SHP77 treated with DMSO at 0.1 percent for 48 hours (cell line): ENCODE measurements around the gene KANK2.

ENCODE experiments used
- DNase-seq: peaks from one replicate; lab custom pipeline; 2025; lab: John Stamatoyannopoulos, UW

KANK2 gene

DNA sequence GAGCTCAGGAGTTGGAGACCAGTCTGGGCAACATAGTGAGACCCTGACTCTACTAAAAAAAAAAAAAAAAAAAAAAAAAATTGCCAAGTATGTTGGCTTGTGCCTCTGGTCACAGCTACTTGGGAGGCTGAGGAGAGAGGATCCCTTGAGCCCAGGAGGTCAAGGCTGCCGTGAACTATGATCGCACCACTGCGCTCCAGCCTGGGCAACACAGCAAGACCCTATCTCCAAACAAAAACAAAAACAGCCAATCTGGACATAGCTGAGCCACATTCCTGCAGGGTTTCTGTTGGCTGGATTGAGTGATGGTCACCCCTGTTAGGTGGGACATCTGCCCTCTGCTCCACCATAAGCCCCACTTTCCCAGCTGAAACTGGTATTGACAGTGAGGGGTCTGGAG, 28.5 kb upstream of the KANK2 start:
- no peak for DNase-seq

DNA sequence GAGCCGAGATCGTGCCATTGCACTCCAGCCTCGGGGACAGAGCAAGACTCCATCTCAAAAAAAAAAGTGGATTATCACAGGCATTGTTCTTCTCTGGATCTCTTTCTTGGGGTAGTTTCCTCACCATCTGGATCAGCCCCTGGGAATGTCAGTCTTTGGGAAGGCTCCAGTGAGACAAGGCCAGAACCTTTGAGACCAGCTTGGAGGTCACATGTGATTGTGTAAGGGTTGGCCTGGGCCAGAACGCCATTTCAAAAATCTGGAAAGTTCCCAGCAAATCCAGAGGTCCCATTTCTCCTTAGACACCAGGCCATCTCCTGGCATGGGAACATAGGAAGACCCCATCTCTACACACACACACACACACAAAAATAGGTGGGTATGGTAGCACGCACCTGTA, 27.8 kb upstream of the KANK2 start:
- DNase-seq: no peak

DNA sequence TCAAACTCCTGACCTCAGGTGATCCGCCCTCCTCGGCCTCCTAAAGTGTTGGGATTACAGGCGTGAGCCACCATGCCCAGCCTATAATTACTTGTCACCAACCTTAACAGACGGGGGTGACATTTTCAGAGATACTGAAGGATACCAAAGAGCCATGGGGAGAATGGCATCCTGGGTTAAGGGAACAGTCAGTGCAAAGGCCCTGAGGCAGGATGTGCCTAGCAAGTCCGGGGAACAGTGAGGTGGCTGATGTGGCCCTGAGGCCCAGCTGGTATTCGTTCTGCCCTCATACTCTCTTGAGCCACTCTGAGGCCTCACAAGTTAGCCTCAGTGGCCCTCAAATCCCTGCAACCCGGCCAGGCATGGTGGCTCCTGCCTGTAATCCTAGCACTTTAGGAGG, 27.1 kb upstream of the KANK2 start:
- DNase-seq: no peak

DNA sequence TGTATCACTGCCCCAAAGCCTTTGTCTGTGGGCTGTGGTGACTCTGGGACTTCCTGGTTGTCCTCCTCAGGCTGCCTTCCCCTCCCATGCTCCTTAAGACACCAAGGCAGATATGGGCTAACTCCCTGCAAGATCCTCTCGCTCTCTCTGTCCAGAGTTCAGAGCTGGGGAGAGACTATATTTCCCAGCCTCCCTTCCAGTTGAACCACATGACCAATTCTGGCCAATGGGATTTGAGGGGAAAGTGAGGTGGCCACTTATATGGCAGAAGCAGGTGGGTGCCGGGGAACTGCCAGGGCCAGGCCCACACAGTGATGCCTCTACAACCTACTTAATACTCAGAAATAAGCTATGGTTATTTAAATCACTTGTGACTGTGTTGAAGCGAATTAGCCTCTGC, 25.9 kb upstream of the KANK2 start:
- no peak for DNase-seq

DNA sequence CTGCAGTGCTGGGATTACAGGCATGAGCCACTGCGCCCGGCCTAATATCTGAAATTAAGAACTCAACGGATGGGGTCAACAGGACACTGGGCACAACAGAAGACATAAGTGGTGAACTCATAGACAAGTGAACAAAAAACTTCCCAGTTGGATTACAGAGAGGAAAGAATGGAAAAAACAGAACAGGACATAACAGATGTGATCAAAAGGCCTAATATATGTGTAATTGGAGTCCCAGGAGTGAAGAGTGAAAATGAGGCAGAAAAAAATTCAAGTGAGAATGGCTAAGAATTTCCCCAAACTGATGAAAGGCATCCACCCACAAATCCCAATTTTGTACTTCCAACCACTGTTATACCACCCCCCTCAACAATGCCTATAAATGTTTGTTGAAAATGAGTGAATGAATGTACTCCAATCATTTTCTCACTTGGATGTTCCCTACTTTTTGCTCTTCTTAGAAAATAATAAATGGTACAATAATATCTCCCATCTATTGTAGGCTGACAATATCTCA, 23.8 kb upstream of the KANK2 start:
- DNase-seq: no peak

DNA sequence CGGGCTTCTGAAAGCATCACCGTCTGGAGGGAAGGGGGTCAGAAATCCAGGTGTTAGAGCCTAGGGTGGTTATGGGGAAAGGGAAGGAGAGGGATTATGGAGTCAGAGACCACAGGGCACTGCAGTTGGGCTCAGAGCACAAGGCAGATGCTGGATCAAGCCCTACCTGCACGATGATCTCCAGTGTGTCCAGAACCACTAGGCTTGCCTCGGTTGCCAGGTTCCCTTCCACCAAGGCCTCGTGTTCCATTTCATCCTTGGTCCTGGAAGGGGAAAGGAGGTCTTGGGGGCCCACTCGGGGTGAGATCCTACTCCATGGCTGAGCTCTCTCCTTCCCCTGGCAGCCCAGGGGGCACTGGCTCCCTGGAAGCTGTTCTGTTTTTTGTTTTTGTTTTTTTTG, 17.0 kb upstream of the KANK2 start:
- no peak for DNase-seq

DNA sequence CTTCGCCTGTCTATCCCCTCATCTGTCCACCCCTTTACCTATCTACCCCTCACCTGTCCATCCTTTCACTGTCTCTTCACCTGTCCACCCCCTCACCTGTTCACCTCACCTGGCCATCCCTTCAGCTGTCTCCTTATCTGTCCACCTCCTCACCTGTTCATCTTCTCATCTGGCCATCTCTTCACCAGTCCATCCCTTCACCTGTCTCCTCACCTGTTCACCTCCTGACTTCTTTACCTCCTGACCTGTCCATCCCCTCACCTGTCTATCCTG, 13.2 kb upstream of the KANK2 start:
- DNase-seq: no peak

DNA sequence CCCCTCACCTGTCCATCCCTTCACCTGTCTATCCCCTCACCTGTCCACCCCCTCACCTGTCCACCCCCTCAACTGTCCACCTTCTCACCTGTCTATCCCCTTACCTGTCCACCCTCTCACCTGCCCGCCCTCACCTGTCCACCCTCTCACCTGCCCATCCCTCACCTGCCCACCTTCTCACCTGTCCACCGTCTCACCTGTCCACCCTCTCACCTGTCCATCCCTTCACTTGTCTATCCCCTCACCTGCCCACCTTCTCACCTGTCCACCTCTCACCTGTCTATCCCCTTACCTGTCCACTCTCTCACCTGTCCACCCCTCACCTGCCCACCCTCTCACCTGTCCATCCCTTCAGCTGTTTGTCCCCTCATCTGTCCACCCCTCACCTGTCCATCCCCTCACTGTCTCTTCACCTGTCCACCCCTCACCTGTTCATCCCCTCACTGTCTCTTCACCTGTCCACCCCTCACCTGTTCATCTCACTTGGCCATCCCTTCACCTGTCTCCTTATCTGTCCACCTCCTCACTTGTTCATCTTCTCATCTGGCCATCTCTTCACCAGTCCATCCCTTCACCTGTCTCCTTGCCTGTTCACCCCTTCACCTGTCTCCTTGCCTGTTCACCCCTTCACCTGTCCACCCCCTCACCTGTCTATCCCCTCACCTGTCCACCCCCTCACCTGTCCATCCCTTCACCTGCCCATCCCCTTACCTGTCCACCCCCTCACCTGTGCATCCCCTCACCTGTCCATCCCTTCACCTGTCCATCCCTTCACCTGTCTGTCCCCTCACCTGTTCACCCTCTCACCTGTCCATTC, 12.7 kb upstream of the KANK2 start:
- no peak for DNase-seq

DNA sequence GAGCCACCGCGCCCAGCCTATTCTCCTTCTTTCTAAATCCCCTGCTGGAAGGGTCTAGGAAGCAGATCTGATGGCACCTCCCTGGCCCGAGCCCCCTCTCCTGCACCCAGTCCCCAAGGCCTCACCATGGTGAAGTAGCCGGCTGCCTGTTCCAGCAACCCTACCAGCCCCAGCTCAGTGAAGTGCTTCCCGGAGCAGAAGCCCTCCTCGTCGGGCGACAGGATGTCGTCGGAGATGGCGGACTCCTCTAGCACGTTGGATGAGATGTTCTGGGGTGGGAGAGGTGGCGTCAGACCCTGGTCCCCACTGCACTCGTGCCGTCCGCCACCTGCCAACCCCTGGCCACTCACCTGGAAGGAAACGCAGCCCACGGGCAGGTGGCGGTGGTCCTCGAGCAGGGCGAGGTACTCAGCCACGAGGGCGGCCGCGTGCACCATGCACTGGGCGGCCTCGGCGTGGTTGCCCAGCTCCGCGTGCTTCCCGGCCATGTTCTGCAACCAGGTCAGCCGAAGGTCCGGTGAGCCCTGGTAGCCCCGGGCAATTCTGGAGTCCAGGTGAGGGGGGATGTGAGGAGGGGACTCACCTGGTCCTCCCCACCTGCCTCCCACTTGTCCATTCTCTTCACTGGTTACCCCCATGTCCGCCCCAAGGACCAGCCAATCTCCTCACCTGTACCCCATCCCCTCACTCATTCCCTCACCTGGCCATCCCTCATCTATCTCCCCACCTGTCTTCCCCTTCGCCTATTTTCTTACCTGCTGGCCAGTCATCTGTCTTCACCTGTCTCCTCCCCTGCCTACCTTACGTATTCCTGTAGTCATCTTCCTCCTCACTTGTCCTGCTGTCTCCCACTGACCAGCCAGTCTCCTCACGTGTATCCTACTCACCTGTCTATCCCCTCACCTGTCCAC, 11.5 kb upstream of the KANK2 start:
- DNase-seq: no peak

DNA sequence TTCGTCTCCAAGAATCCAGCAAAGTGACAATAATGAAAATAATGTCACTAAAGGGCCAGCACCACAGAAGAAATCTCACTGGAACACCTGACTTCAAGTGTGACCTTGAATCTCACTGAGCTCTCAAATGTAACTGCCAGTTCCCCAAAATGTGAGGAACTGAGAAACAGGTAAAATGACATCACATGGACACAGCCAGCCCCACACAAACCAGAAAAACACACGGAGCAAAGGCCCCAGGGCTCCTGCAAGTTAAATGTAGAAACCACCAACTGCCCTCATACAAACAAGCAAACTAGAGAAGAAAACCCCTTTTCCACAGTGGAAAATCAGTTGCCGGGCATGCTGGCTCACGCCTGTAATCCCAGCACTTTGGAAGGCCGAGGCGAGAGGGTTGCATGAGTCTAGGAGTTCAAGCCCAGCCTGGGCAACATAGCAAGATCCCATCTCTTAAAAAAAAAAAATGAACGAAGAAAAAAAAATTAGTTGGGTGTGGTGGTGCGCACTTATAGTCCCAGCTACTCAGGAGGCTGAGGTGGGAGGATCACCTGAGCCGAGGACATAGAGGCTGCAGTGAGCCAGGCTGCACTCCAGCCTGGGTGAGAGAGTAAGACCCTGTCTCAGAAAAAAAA, 8.7 kb upstream of the KANK2 start:
- DNase-seq: no peak

DNA sequence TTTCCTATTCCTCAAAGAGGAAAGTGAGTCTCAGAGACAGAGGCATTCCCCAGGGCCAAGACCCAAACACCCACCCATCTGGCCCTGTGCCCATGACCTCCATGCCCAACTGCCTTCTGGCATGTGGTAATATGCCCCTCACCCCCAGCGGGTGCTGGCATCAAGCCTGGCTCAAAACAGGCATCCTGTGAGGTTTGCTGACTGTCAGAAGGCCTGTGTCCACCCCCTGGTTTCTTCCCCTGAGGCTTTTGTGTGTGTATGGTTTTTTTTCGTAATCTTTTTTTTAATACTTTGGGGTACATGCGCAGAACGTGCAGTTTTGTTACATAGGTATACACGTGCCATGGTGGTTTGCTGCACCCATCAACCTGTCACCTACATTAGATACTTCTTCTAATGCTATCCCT, 7.6 kb upstream of the KANK2 start:
- no peak for DNase-seq

DNA sequence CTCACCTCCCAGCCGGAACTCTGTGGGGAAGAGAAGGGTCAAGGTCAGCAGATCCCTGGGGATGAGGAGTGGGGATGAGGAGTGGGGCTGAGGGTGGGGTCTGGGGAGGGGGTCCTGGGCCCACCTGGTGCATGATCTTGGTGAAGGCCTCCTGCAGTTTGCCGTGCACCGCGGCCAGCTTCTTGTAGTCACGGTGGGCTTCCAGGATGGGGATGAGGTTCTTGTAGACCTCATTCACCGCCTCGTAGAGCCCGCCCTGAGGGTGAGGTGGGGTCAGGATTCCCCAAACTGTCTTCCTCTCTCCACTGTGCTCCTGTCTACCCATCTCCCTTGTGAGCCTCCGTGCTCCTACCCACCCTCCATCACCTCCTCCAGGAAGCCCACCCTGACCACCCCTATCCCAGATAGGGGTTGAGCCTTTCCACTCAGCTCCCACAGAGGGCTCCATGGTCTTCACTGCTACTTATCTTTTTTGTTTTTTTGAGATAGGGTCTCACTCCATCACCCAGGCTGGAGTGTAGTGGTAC, 6.8 kb upstream of the KANK2 start:
- DNase-seq: no peak

DNA sequence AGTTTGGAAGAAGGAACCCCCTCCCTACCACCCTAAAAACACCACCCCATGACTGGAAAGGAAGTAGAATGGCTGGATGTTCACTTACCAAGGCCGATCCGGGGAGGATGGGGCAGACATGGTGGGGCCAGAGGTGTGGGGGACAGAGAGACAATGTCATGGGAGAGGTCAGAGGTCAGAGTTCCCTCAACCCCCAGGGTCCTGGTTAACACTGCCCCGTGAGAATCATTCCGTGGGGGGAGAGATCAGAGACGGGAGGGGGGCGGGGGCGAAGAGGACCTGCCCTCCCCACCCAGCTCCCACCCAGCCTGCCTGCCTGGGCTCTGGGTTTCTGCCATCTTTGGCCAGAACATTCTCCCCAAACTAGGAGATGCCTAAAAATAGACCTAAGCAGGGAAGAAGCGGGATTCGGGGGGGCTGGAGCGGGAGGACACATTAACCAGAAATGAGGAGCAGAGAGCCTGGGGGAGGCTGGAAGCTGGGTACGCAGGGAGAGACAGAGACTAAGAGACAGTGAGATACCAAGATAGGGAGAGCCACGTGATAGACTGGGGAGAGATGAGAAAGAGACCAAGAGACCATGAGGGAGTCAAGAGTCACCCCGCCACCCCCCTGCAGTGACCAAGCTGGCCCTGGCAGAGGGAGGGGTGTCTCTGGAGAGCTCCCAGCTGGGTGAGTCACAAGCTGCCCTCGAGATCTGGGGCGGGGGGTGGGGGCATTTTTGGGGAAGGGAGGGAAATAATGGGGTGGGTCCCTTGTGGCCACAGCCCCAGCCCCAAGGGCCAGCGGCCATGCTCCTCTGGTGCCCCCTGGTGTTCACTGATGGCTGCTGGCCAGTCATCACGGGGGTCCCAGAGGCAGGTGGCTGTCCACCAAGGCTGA, 6.1 kb upstream of the KANK2 start:
- no peak for DNase-seq

DNA sequence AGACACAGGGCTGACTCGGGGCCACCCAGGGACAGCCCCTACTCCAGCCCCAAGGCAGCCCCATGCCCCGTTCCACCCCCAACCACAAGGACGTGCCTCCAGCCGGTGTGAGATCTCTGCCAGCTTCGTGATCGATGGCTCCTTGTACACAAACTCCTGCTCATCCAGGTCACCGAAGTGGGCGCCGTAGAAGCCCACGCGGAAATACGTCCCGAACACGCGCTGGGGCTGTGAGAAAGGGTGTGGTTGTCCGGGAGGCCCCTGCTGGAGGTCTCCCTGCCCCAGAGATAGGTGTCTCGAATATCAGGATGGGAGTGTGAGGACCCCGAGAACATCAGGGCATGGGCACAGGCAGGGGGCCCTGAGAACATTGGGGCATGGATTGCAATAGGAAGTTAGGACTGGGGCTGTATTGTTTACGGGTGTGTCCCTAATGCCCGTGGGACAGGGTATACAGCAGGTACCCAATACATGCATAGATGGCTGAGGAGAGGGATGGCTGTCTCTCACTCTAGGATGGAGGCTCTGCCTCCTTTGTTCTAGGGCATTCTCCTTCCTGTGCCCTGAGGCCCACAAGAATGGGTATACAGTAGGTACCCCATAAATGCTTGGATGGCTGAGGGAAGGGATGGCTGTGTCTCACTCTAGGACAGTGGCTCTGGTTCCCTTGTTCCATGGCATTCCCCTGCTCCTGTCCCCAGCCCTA, 5.3 kb upstream of the KANK2 start:
- DNase-seq: no peak

DNA sequence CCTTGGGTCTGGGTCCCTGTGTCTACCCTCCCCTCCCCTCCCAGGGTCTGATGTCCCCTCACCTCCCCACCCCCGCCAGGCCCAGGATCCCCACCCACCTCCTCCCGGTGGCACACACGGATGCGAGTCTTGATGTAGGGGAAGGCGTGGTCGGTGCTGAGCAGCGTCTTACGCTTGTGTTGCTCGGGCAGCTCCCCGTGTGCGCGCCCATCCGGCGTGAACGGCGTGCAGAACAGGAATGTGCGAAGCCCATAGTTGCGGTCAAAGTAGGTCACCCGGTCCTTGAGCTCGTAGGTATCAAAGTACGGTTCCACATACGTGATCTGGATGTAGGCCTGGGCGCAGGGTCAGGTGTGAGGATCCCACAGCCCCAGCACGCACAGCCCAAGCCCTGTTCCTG, 4.4 kb upstream of the KANK2 start:
- no peak for DNase-seq

DNA sequence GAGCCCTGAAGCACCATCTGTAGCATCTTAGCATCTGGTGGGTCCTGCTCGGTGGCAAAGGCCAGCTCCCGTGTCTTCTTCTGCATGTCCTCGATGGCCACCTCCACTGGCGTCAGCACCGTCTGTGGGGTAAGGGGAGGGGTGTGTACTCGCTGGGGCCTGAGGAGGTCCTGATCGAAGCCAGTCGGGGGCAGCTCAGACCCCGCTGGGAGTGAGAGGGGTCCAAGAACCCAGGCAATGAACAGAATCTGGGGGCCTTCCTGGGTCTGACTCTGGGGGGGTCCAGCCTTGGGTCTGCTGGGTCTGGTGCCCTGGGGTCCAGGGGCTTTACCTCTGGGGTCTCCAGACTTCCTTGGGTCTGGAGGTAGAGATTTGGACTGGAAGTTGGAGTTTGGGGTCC, 3.6 kb upstream of the KANK2 start:
- DNase-seq: no peak

DNA sequence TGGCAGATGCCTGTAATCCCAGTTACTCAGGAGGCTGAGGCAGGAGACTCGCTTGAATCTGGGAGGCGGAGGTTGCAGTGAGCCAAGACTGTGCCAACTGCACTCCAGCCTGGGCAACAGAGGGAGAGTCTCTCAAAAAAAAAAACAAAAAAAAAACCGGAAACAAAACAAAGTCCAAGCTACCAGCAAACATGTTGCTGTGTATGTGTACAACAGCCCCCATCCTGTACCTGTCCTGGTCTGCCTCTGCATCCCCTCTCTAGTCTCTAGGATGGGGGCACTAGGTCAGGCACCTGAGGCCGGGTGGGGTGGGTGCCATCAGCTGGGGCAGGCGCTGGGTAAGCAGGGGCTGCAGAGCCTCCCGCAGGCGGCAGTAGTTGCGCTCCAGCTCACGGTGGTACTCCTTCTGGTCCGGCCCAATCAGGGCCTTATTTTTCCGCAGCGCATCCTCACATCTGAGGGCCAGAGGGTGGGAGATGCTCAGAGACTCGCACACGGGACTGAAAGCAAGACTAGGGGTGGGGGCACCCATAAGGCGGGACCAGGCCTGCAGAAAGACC, 2.8 kb upstream of the KANK2 start:
- no peak for DNase-seq

DNA sequence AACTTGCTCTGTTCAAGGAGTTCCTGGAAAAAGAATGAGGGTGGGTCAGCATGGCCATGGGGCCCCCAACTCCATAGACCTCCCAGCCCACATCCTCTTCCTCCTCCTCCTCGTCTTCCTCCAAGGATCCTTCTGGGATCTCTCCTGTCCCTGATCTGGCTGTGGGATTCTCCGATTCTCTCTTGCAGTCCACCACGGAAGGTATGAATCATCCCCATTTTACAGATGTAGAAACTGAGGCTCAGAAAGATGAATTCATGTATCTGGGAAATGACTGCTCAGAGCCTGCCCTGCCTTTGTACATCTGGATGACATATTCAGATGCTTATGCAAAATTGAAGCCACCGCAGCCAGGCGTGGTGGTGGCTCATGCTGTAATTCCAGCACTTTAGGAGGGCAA, 2.2 kb upstream of the KANK2 start:
- no peak for DNase-seq

DNA sequence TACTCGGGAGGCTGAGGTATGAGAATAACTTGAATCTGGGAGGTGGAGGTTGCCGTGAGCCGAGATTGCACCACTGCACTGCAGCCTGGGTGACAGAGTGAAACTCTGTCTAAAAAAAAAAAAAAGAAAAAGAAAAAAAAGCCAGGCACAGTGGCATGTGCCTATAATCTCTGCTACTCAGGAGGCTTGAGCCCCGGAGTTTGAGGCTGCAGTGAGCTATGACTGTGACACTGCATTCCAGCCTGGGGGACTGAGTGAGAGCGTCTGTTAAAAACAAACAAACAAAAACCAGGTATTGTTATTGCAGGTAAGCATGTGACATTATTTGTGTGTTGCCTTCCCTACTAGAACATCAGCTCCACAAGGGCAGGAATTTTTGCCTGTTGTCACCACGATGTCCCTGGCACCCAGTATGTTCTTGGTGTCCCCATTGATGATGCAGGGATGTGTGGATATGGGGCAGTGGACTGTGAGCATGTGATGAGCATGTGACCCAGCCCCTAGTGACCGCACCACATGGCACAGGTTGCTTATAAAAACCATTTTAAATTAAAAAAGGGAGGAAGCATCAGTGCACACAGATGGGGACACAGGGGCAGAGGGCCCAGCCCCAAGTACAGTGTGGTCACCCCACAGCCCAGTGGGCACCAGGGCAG, 1.6 kb upstream of the KANK2 start:
- DNase-seq: no peak

DNA sequence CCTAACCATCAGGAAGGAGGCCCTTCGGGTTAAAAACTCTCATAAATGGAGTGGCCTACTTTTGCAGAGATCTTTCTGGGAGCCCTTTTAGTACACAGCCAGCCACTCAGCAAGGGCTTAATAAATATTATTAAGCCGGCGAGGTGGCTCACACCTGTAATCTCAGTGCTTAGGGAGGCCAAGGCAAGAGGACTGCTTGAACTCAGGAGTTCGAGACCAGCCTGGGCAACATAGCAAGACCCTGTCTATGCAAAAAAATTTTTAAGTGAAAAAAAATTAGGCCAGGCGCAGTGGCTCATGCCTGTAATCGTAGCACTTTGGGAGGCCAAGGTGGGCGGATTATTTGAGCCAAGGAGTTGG, 810 bp upstream of the KANK2 start:
- no peak for DNase-seq
